Measurements from ENCODE around the gene GSS.

Gene GSS

GRCh38 chr20:34993941-34994508, 38.4 kb upstream of the GSS start:
- no peak for DNase-seq

- DNase-seq = no peak
These were observed 37.3 kb upstream of the GSS start for GRCh38 chr20:34992751-34993417.

GRCh38 chr20:34990661-34991214, 35.1 kb upstream of the GSS start:
- no peak for DNase-seq

GRCh38 chr20:34990231-34990630, 34.6 kb upstream of the GSS start:
- DNase-seq = no peak

GRCh38 chr20:34989670-34990069, 34.1 kb upstream of the GSS start:
- DNase-seq = no peak

- DNase-seq = no peak
These were observed 33.5 kb upstream of the GSS start for GRCh38 chr20:34989118-34989517.

GRCh38 chr20:34988191-34988540, 32.6 kb upstream of the GSS start:
- DNase-seq = no peak

GRCh38 chr20:34987288-34988190, 31.9 kb upstream of the GSS start:
- DNase-seq = no peak

- no peak for DNase-seq
These were observed 31.0 kb upstream of the GSS start for GRCh38 chr20:34986311-34987287.

GRCh38 chr20:34985461-34986310, 30.1 kb upstream of the GSS start:
- no peak for DNase-seq

GRCh38 chr20:34984756-34985261, 29.2 kb upstream of the GSS start:
- no peak for DNase-seq

GRCh38 chr20:34983995-34984735, 28.6 kb upstream of the GSS start:
- DNase-seq = no peak

- no peak for DNase-seq
These were observed 27.6 kb upstream of the GSS start for GRCh38 chr20:34983089-34983820.

- DNase-seq = no peak
These were observed 26.9 kb upstream of the GSS start for GRCh38 chr20:34982270-34983088.

- DNase-seq = no peak
These were observed 25.1 kb upstream of the GSS start for GRCh38 chr20:34980543-34981233.

GRCh38 chr20:34979366-34980153, 24.0 kb upstream of the GSS start:
- no peak for DNase-seq

- no peak for DNase-seq
These were observed 22.6 kb upstream of the GSS start for GRCh38 chr20:34978092-34978744.

Measured in fibroblast of skin of scalp (primary cell).